Iris pigment epithelial cell (primary cell): ENCODE measurements around the gene RGS7.

Experiments used
- DNase-seq: peaks from one replicate; pipeline ENCODE4 v3.0.0-alpha.2; 2011; ENCODE audit warnings: low read depth

The RGS7 gene

DNA sequence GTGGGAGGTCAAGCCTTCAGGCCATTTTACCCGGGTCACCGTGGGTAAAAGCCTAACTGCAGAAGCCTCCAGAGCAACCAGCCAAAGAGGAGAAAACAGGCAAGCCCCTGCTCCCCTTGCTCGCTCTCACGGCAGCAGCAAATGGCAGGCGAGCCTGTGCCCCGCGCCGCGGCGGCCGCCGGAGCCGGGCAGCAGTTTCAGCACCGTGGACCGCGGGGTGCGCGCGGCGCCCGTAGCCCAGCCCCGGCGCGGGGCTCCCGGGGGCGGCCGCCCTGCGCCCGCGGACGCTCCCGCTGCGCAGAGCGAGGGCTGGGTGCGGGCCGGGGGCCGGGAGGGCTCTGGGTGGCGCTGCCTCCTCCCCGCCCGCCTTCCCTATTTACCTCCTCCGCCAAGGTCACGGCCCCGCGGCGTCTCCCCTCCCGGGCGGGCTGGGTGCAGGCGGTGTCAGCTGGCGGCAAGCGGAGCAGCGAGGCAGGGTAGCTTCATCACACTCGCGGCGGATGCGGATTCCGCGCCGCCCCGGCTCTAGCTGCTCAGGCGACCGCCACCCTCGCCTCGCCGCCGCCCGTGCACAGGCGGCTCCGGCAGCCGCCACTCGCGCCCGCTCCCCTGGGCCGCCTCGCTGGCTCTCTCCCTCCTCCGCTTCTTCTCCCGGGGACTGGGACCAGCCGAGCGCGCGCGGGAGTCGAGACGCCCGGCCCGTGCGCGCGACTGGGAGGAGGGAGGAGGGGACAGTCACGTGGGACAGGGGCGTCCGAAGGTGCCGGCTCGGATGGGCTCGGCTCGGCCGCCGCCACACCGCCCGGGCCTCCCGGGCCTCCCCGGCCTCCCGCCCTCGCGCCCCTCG, at the start of gene RGS7:
Gene RGS7 (minus strand): TSS at position 687 of the 847 bp plus-strand sequence.
- peak; percentile 47 for DNase-seq

DNA sequence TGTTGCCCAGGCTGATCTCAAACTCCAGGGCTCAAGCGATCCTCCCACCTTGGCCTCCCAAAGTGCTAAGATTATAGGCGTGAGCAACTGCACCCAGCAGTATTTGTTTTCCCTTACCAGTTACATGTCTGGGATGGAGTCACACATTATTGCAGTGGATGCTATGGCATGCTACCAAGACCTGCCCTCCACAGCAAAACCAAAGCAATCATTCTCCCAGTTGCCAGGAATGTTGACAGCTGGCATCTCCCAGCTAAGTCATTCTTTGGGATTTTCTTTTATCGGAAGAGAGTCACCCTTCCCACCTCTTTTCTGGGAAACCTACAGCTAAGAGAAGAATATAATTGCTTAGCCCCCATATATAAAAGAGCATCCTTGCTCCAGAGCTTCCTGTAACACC, 49.4 kb upstream of the RGS7 start:
- no peak for DNase-seq

DNA sequence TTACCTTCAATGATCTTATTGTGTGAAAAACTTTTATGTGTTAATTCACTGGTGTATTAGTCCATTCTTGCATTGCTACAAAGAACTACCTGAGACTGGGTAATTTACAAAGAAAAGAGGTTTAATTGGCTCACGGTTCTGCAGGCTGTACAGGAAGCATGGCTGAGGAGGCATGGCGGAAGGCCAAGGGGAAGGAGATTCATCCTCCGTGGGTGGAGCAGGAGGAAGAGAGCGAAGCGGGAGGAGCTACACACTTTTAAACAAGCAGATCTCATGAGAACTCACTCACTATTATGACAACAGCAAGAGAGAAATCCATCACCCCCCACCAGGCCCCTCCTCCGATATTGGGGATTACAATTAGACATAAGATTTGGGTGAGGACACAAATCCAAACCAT, 44.2 kb upstream of the RGS7 start:
- DNase-seq: no peak

DNA sequence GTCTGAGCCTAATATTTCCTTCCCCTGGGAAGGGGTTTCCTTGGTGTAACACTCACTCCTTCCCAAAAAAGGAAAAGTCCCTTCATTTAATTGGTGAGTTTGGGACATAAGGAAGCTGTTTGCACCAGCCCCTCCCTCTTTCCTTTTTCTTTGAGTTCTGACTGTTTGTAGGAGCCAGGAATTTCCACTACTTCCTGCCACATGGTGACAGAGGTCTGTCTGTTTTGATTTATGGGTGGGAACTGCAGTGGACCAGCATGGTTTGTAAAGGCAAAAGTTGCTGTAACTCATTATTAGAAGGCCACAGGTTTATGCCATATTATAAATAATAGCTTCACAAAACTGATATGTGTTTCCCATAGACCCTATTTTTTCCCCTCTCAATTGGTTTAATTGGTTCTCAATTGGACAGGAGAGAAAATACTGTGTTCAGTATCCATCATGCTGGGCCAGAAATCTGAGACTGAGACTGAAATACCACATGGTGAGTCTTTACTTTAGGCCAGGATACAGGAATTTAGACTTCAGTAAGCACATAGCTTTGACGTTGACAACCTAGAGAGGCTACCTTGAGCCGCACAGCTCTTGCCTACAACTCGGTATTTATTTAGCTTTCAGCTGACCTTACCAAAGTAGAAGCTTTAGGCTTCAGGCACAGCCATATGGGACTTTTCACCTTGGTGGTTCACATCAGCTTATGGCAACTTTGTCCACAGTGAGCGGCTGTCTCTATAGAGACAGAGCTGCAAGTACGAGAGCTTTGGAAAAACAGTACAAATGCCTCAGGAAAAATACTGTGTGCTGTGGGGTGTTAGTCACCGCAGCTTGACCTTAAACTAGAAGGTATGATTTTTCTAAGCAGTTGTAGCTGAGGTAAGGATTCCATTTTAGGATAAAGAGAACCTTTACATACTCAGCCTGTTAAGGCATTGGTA, 40.0 kb upstream of the RGS7 start:
- DNase-seq: no peak

GRCh38 chr1:241391926-241392710, 35.1 kb upstream of the RGS7 start:
- DNase-seq: no peak

DNA sequence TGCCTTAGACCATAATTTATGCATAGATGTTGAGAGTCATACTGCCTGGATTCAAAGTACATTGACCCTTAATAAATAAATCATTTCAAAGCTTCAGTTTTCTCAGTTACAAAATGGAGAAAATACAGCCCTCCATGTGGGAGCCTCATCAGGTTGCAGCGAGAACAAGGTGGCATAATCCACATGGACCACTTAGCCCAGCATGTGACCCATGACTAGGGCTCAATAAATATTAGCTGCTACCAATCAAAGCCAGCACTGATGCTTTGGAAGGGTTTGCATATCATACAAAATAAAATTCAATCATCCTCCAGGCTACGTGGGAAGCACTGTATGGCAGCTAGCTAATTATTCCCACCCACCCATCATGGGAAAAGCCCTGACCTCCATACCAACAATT, 33.5 kb upstream of the RGS7 start:
- DNase-seq: no peak

DNA sequence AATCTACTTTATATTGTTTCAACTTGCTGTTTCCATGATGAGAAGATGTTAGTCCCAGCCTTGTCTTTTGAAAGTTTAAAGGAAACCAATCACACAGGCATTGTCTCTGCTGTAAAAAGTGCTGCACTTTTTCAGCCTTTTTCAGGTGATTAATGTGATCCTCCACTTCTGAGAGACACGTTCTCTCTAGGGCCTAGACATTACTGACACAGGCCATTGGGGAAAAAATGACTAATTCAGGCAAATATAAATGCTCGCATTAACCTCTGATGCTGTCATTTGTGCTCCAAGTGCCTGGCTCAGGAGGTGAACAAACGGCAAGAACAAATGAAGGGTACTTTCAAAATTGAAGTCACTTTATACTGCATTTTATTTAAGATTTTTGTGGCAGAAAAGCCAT, 32.4 kb upstream of the RGS7 start:
- DNase-seq: no peak

GRCh38 chr1:241387216-241387615, 30.2 kb upstream of the RGS7 start:
- no peak for DNase-seq

DNA sequence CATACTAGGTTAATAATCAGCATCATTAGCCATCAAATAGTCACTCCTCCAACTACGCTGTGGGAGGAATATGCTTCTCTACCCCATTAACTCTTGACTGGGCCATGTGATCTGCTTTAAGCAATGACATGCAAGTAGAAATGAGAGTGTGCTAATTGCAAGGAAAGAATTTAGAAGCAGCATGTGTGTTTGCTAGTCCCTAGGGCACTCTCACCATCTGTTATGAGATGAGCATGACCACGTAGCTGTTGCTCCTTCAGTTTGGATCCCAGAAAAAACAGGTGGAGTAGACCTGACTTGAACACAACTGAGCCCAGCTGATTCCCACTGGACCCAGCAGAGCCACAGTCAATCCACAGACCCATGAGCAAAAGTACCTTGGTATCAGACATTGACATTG, 19.7 kb upstream of the RGS7 start:
- no peak for DNase-seq

GRCh38 chr1:241375886-241376285, 18.9 kb upstream of the RGS7 start:
- DNase-seq: no peak

- no peak for DNase-seq
Measured at GRCh38 chr1:241366196-241366595, 9.2 kb upstream of the RGS7 start.

- DNase-seq: no peak
Measured at GRCh38 chr1:241362350-241362749, 5.3 kb upstream of the RGS7 start.

- DNase-seq: peak; percentile 13
Measured at GRCh38 chr1:241357366-241358340, 648 bp upstream of the RGS7 start.

DNA sequence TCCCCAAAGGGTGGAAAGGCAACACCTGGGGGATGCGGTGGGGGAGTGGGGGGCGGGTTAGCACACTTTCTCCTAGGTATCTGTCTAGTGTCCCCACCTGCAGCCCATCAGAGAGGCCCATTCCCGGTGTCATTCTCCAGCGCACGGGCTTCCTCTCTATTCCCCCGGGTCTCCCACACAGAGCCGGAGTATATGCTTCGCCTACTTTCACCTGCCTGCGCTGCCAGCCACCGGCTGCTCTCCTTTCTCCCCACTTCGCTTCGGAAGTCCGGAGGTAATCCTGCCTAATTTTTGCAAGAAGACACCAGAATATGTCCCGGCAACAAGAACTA, 852 bp downstream of the RGS7 start:
- no peak for DNase-seq

DNA sequence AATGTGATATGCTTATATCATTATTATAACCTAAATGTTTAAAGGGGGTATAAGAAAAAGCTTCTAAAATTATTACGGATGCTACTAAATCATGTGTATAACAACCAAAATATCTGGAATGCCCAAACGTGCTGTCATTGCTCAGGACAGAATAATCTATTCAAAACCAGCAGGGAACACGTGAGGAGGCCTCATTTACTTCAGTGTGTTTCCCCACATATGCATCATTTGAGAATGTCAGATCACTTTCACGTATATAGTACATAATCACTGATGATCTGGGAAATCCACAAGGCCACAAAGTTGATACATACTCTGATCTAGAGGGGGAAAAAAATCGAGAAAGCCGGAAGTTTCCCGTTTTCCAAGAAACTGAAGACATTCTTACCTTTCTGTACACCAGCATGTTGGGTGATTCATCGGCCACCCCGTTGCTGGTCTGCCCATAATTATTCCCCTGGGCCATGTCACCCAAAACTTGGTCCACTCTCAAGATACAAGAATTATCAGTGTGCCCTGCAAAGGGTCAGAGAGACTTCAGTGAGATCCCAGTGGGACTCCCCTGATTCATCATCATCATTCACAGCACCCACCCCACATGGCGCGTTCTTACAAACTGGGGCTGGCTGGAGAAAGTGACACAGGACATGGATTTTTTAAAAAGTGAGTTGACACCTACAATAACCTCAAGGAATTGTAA, 1.5 kb downstream of the RGS7 start:
- DNase-seq: no peak

DNA sequence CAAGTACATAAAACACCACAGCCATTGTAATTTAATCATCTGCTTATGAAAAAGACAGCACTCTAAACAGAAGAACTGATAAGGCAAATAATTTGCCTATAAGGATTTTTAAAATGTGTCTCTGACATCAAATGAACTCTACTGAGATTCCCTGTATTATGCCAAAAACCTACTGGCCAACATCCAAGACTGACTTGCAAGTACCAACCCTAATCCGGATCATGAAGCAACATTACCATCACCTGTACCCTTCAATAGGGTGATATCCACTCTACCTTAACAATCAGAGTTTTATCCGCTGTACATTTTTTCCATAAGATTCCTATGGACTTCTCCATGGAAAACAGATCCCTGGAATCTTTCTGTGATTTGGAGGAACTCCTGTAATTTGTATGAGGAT, 4.6 kb downstream of the RGS7 start:
- DNase-seq: no peak

DNA sequence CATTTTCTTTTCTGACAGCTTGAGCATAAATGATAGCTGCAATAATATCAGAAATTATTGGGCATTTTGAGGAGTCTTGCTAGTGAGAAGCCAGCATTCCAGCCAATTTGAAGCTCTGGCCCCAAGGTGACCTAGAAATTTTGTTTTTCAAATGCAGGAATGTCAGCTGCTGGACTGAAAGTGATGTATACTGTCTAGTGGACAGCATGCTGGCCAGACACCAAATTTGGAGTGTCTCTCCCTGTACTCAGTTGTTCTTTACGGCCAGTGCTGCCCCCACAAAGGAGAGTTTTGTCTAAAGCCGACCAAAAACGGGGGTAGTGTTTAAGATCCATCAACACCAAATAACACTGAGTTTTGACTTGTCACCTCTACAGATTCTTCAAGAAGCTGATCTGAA, 5.2 kb downstream of the RGS7 start:
- DNase-seq: no peak

- no peak for DNase-seq
Measured at GRCh38 chr1:241343956-241344355, 13.0 kb downstream of the RGS7 start.

GRCh38 chr1:241336335-241336734, 20.7 kb downstream of the RGS7 start:
- peak; percentile 32 for DNase-seq

DNA sequence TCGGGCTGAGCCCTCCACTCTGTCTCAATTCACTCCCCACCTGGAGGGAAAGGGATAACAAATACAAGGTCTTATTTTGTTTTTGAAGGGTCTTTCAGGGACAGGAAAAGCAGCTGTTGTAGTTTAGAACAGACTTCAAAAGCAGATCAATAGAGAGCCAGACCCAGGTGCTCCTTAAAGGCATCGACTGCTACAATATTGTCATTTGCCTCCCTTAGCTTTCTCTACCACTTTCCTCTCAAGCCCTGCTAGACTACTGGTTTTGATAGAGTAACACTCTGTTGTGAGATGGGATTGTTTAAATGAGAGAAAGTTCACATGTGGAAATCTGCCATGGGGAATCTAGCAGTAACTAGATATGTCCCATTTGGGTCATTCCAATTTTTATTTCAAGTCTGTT, 24.0 kb downstream of the RGS7 start:
- DNase-seq: no peak

DNA sequence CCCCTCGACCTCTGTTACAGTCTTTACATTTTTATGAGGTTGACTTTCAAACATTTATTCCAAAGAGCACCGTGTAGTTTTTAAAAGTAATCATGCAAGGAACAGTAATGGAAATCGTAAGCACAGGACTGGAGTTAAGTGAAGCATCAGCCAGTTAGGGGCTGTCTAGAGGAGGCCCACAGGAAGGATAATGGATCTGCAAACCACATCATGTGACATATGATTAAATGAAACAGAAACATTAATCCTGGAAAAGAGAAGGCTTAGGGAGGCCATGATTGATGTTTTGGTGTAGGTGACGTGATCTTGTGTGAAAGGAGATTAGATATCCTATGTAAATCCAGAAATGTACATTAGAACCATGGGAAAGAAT, 25.0 kb downstream of the RGS7 start:
- no peak for DNase-seq
